ENCODE measurements around the gene NDUFV2. TPM values are rescaled to one million over a fixed set of nuclear protein-coding genes. Genes with fewer than 3 reads are reported as not detected.

NDUFV2 gene
- total and polyA plus RNA-seq, 2 of the 13 experiments (the other 11 are each of a cell fraction or from before 2014, with no cell fraction given): 216 to 299 TPM

DNA sequence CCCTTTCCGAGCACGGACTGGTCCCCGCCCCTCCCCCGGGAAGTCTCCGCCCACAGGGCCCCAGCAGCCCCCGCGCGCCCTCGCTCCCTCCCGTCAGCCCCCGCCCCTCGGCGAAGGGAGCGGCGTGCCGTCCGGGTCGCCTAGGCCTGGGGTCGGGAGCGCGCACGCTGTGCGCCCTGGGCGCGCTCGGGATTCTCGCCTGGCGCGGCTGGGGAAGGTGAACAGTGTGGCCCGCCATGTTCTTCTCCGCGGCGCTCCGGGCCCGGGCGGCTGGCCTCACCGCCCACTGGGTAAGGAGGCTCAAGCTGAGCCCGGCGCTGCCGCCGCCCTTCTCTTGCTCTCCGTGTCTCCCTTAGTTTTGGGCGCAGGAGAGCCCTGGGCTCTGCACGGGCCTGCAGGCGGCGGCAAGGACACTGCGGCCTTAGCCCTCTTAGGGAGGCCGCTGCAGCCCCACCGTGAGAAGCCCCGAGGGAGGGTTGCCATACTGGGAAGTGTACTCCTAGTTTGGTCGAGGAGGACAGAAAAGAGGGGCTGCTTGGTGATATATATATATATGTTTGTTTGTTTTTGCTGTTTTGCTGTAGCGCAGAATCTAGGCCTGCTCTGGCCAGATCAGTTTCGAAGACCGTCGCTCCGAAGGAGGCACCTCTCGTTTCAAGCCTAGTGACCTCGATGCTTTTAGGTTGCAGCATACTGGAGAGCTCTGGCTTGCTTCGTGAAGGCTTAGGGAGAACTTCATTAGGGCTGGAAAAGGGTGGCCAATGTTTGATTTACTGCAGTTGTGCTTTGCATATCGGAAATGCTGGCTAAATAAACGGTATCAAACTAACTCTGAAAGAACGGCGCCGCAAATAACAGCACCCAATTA, at the start of gene NDUFV2 (continued):
- TF ChIP-seq ZFYVE20 (CRISPR knock-in tag; IDR thresholded peaks at IDR 0.05; ENCODE audit: borderline replicate concordance, low read depth): no peak
- no peak for TF ChIP-seq ZNF460 (CRISPR knock-in tag; IDR thresholded peaks at IDR 0.05; ENCODE audit: borderline replicate concordance)
- TF ChIP-seq, protein P1, sequence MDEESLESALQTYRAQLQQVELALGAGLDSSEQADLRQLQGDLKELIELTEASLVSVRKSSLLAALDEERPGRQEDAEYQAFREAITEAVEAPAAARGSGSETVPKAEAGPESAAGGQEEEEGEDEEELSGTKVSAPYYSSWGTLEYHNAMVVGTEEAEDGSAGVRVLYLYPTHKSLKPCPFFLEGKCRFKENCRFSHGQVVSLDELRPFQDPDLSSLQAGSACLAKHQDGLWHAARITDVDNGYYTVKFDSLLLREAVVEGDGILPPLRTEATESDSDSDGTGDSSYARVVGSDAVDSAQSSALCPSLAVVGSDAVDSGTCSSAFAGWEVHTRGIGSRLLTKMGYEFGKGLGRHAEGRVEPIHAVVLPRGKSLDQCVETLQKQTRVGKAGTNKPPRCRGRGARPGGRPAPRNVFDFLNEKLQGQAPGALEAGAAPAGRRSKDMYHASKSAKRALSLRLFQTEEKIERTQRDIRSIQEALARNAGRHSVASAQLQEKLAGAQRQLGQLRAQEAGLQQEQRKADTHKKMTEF (CRISPR knock-in tag; IDR thresholded peaks at IDR 0.05): peak; percentile 87
- TF ChIP-seq, protein P2, sequence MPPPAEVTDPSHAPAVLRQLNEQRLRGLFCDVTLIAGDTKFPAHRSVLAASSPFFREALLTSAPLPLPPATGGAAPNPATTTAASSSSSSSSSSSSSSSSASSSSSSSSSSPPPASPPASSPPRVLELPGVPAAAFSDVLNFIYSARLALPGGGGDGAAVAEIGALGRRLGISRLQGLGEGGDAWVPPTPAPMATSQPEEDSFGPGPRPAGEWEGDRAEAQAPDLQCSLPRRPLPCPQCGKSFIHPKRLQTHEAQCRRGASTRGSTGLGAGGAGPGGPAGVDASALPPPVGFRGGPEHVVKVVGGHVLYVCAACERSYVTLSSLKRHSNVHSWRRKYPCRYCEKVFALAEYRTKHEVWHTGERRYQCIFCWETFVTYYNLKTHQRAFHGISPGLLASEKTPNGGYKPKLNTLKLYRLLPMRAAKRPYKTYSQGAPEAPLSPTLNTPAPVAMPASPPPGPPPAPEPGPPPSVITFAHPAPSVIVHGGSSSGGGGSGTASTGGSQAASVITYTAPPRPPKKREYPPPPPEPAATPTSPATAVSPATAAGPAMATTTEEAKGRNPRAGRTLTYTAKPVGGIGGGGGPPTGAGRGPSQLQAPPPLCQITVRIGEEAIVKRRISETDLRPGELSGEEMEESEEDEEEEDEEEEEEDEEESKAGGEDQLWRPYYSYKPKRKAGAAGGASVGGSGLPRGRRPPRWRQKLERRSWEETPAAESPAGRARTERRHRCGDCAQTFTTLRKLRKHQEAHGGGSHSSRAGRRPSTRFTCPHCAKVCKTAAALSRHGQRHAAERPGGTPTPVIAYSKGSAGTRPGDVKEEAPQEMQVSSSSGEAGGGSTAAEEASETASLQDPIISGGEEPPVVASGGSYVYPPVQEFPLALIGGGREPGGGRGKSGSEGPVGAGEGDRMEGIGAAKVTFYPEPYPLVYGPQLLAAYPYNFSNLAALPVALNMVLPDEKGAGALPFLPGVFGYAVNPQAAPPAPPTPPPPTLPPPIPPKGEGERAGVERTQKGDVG (CRISPR knock-in tag; IDR thresholded peaks at IDR 0.05; ENCODE audit: borderline replicate concordance): no peak
- TF ChIP-seq ZNF263 (CRISPR knock-in tag; IDR thresholded peaks at IDR 0.05): 0 out of 2 replicates have a peak, but pooled peaks have one; percentile 11
- TF ChIP-seq PAWR (CRISPR knock-in tag; IDR thresholded peaks at IDR 0.05; ENCODE audit: borderline replicate concordance): no peak
- no peak for TF ChIP-seq ZNF652 (CRISPR knock-in tag; IDR thresholded peaks at IDR 0.05; ENCODE audit: borderline replicate concordance, low read depth)
- 0 out of 2 replicates have a peak, but pooled peaks have one; percentile 2 for TF ChIP-seq SATB2 (CRISPR knock-in tag; IDR thresholded peaks at IDR 0.05)
- no peak for TF ChIP-seq ARNT (IDR thresholded peaks at IDR 0.05)
- no peak for TF ChIP-seq SALL2 (CRISPR knock-in tag; IDR thresholded peaks at IDR 0.05)
- TF ChIP-seq ZNF20 (CRISPR knock-in tag; IDR thresholded peaks at IDR 0.05): no peak
- no peak for TF ChIP-seq HNRNPH1 (optimal IDR thresholded peaks at IDR 0.05; ENCODE audit: low read depth, low read length)
- no peak for TF ChIP-seq ZBTB21 (CRISPR knock-in tag; IDR thresholded peaks at IDR 0.05)
- TF ChIP-seq ZMAT3 (CRISPR knock-in tag; conservative IDR thresholded peaks at IDR 0.05): no peak; the same call in 1 of the 2 replicates
- no peak; the same call in 1 of the 2 replicates for TF ChIP-seq CBFB (CRISPR knock-in tag; IDR thresholded peaks at IDR 0.05)
- TF ChIP-seq, protein P3, sequence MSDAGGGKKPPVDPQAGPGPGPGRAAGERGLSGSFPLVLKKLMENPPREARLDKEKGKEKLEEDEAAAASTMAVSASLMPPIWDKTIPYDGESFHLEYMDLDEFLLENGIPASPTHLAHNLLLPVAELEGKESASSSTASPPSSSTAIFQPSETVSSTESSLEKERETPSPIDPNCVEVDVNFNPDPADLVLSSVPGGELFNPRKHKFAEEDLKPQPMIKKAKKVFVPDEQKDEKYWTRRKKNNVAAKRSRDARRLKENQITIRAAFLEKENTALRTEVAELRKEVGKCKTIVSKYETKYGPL (CRISPR knock-in tag; IDR thresholded peaks at IDR 0.05): no peak
- TF ChIP-seq ZNF451 (CRISPR knock-in tag; IDR thresholded peaks at IDR 0.05): peak; percentile 92
- no peak for TF ChIP-seq ZNF660 (CRISPR knock-in tag; IDR thresholded peaks at IDR 0.05; ENCODE audit: borderline replicate concordance, low read depth)
- TF ChIP-seq ZNF510 (CRISPR knock-in tag; IDR thresholded peaks at IDR 0.05; ENCODE audit: low read depth): no peak
- TF ChIP-seq DNMT1 (CRISPR knock-in tag; IDR thresholded peaks at IDR 0.05): peak; percentile 71; the same call in 1 of the 2 replicates
- TF ChIP-seq CCAR2 (optimal IDR thresholded peaks at IDR 0.05; ENCODE audit: low read depth, low read length): no peak
- no peak for TF ChIP-seq ZNF75D (CRISPR knock-in tag; IDR thresholded peaks at IDR 0.05; ENCODE audit: borderline replicate concordance)
- no peak for TF ChIP-seq MIER3 (CRISPR knock-in tag; IDR thresholded peaks at IDR 0.05; ENCODE audit: borderline replicate concordance)
